Parathyroid adenoma (tissue), 2 donors: ENCODE measurements around the gene MRPL19.

Experiments
- H2AFZ ChIP-seq: fragments of 300-600 bp; sonication (generic); one replicate; pipeline ENCODE4 v1.7.0; 2017; ENCODE audit warnings: antibody characterized with exemption, mild to moderate bottlenecking
- H3K27ac ChIP-seq: fragments of 300-600 bp; sonication (generic); one replicate; pipeline ENCODE4 v1.7.0; 2017
- H3K27me3 ChIP-seq: fragments of 300-600 bp; sonication (generic); one replicate; pipeline ENCODE4 v1.7.0; 2017; ENCODE audit warnings: low read length; ENCODE audit not compliant: control insufficient read depth, insufficient read depth
- H3K36me3 ChIP-seq: fragments of 300-600 bp; sonication (generic); one replicate; pipeline ENCODE4 v1.7.0; 2017; ENCODE audit warnings: low read length; ENCODE audit not compliant: control insufficient read depth, insufficient read depth
- H3K4me1 ChIP-seq: fragments of 300-600 bp; sonication (generic); one replicate; pipeline ENCODE4 v1.7.0; 2017; ENCODE audit warnings: control low read depth
- H3K4me2 ChIP-seq: fragments of 300-600 bp; sonication (generic); one replicate; pipeline ENCODE4 v1.7.0; 2017; ENCODE audit warnings: low read length
- H3K4me3 ChIP-seq: fragments of 300-600 bp; sonication (generic); one replicate; pipeline ENCODE4 v1.7.0; 2017; ENCODE audit warnings: low read depth, low read length
- H3K79me2 ChIP-seq: fragments of 300-600 bp; sonication (generic); one replicate; pipeline ENCODE4 v1.7.0; 2017; ENCODE audit warnings: control low read depth
- H3K9ac ChIP-seq: fragments of 300-600 bp; sonication (generic); one replicate; pipeline ENCODE4 v1.7.0; 2017; ENCODE audit warnings: mild to moderate bottlenecking
- H3K9me3 ChIP-seq: fragments of 300-600 bp; sonication (generic); one replicate; pipeline ENCODE4 v1.7.0; 2017; ENCODE audit warnings: low read length; ENCODE audit not compliant: control insufficient read depth
- CTCF ChIP-seq: fragments of 300-600 bp; sonication (generic); IDR thresholded peaks from one replicate; pipeline ENCODE4 v1.7.0; 2017; ENCODE audit warnings: antibody characterized with exemption, mild to moderate bottlenecking
- donor health status: primary hyperparathyroidism.

Gene MRPL19

DNA sequence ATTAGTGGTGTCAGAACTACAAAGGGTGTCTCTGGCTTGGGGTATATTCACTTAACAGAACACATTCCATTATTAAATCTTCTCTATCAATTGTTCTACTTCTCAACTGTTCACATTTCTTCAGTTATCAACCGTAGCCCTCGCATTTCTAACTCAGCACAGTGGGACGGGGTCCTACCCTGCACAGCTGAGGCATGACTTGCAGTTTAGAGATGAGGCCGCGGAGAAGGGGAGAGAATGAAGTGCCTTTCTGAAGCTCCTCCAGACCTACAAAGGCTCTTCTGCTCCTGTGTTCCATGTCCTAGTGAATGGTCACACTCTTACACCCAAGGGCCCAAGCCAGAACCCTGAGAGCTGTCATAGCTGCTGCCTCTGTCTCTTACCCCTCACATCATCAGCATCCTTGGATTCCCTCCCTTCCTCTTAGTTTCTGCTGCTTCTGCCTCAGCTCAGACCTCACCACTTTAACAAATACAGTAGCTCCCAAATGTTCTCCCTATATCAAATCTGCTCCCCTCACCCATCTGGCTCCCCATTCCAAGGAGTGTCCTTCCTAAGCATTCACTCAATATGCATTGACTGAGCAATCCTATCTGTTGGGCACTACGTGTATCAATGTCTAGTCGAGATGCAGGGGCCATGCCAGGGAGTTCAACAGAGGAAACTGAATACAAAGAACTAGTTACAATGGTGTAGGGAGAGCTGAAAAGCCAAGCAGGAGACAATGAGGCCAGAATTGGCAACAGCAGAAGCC, 34.3 kb upstream of the MRPL19 start:
- Histone ChIP-seq H3K27ac (no peak overlapping the region), H3K4me1 (peaks cover 8% of the 10 kb centered on the region), H3K27me3 (no peaks in the 10 kb centered on the region), H2AFZ (no peak overlapping the region), H3K36me3 (no peaks in the 10 kb centered on the region), H3K4me2 (no peak overlapping the region), H3K9ac (no peak overlapping the region), H3K79me2 (no peaks in the 10 kb centered on the region), H3K4me3 (no peak overlapping the region), H3K9me3 (no peaks in the 10 kb centered on the region)
- TF ChIP-seq CTCF: no peak

- peaks cover 8% of the 10 kb centered on the region for H3K4me1 ChIP-seq
- H3K9me3 ChIP-seq: no peaks in the 10 kb centered on the region
- H3K27ac ChIP-seq: no peak overlapping the region
- no peaks in the 10 kb centered on the region for H3K27me3 ChIP-seq
- H3K36me3 ChIP-seq: no peaks in the 10 kb centered on the region
- no peak overlapping the region for H3K4me2 ChIP-seq
- no peak overlapping the region for H2AFZ ChIP-seq
- H3K79me2 ChIP-seq: no peaks in the 10 kb centered on the region
- H3K4me3 ChIP-seq: no peak overlapping the region
- H3K9ac ChIP-seq: no peak overlapping the region
- TF ChIP-seq CTCF: no peak
Observed at GRCh38 chr2:75612862-75613243, 33.7 kb upstream of the MRPL19 start.

GRCh38 chr2:75614162-75614651, 32.4 kb upstream of the MRPL19 start:
- Histone ChIP-seq H3K4me1 (no peaks in the 10 kb centered on the region), H3K27me3 (no peaks in the 10 kb centered on the region), H3K4me3 (no peak overlapping the region), H2AFZ (no peak overlapping the region), H3K9ac (no peak overlapping the region), H3K27ac (no peak overlapping the region), H3K9me3 (no peaks in the 10 kb centered on the region), H3K79me2 (no peaks in the 10 kb centered on the region), H3K36me3 (no peaks in the 10 kb centered on the region), H3K4me2 (no peak overlapping the region)
- no peak for TF ChIP-seq CTCF

- no peak for TF ChIP-seq CTCF
- Histone ChIP-seq H3K4me3 (no peak overlapping the region), H3K4me2 (no peak overlapping the region), H3K27ac (no peak overlapping the region), H3K9me3 (no peaks in the 10 kb centered on the region), H2AFZ (no peak overlapping the region), H3K79me2 (no peaks in the 10 kb centered on the region), H3K36me3 (no peaks in the 10 kb centered on the region), H3K9ac (no peak overlapping the region), H3K27me3 (no peaks in the 10 kb centered on the region), H3K4me1 (no peaks in the 10 kb centered on the region)
Observed at GRCh38 chr2:75616406-75616805, 30.2 kb upstream of the MRPL19 start.

GRCh38 chr2:75616933-75617332, 29.6 kb upstream of the MRPL19 start:
- Histone ChIP-seq H3K27ac (no peak overlapping the region), H3K4me2 (no peak overlapping the region), H3K27me3 (no peaks in the 10 kb centered on the region), H3K79me2 (no peaks in the 10 kb centered on the region), H3K9ac (no peak overlapping the region), H3K4me3 (no peak overlapping the region), H3K4me1 (no peaks in the 10 kb centered on the region), H3K36me3 (no peaks in the 10 kb centered on the region), H2AFZ (no peak overlapping the region), H3K9me3 (no peaks in the 10 kb centered on the region)
- no peak for TF ChIP-seq CTCF
